ENCODE results near the gene MIEF1.

MIEF1 gene

GRCh38 chr22:39476664-39477063 is 25.4 kb upstream of the MIEF1 start:
- TF ChIP-seq GLIS3 (CRISPR knock-in tag; IDR thresholded peaks at IDR 0.05) (no peak), PATZ1 (CRISPR knock-in tag; IDR thresholded peaks at IDR 0.05; ENCODE audit: borderline replicate concordance) (no peak), ISL1 (CRISPR knock-in tag; IDR thresholded peaks at IDR 0.05) (no peak), ZFP3 (CRISPR knock-in tag; IDR thresholded peaks at IDR 0.05) (no peak), ARNTL (CRISPR knock-in tag; IDR thresholded peaks at IDR 0.05; ENCODE audit: borderline replicate concordance, low read depth) (no peak), OSR1 (CRISPR knock-in tag; IDR thresholded peaks at IDR 0.05) (no peak), BACH2 (CRISPR knock-in tag; IDR thresholded peaks at IDR 0.05; ENCODE audit: borderline replicate concordance) (no peak), SNAI2 (CRISPR knock-in tag; IDR thresholded peaks at IDR 0.05) (no peak), TCF4 (CRISPR knock-in tag; IDR thresholded peaks at IDR 0.05; ENCODE audit: borderline replicate concordance) (no peak), ZFP30 (CRISPR knock-in tag; IDR thresholded peaks at IDR 0.05) (no peak), RARB (CRISPR knock-in tag; IDR thresholded peaks at IDR 0.05) (no peak), ESRRG (CRISPR knock-in tag; IDR thresholded peaks at IDR 0.05) (no peak), POU6F1 (CRISPR knock-in tag; IDR thresholded peaks at IDR 0.05; ENCODE audit: borderline replicate concordance, low read depth) (no peak), ZNF565 (CRISPR knock-in tag; conservative IDR thresholded peaks at IDR 0.05; ENCODE audit: low read depth) (no peak), TSHZ2 (CRISPR knock-in tag; IDR thresholded peaks at IDR 0.05) (no peak), ZNF70 (CRISPR knock-in tag; IDR thresholded peaks at IDR 0.05) (no peak), CREB5 (CRISPR knock-in tag; IDR thresholded peaks at IDR 0.05; ENCODE audit: low read depth) (no peak), PPARA (CRISPR knock-in tag; IDR thresholded peaks at IDR 0.05; ENCODE audit: borderline replicate concordance) (no peak)
- ATAC-seq, result no peak

GRCh38 chr22:39477542-39477941 is 24.5 kb upstream of the MIEF1 start:
- no peak for ATAC-seq
- TF ChIP-seq POU6F1 (CRISPR knock-in tag; IDR thresholded peaks at IDR 0.05; ENCODE audit: borderline replicate concordance, low read depth) (no peak), TCF4 (CRISPR knock-in tag; IDR thresholded peaks at IDR 0.05; ENCODE audit: borderline replicate concordance) (no peak), PATZ1 (CRISPR knock-in tag; IDR thresholded peaks at IDR 0.05; ENCODE audit: borderline replicate concordance) (no peak), ZFP30 (CRISPR knock-in tag; IDR thresholded peaks at IDR 0.05) (no peak), CSDC2 (CRISPR knock-in tag; IDR thresholded peaks at IDR 0.05) (no peak), ISL1 (CRISPR knock-in tag; IDR thresholded peaks at IDR 0.05) (no peak), PPARA (CRISPR knock-in tag; IDR thresholded peaks at IDR 0.05; ENCODE audit: borderline replicate concordance) (no peak), SNAI2 (CRISPR knock-in tag; IDR thresholded peaks at IDR 0.05) (no peak), ARNTL (CRISPR knock-in tag; IDR thresholded peaks at IDR 0.05; ENCODE audit: borderline replicate concordance, low read depth) (no peak), GLIS3 (CRISPR knock-in tag; IDR thresholded peaks at IDR 0.05) (no peak), ZNF565 (CRISPR knock-in tag; conservative IDR thresholded peaks at IDR 0.05; ENCODE audit: low read depth) (no peak), ZNF8 (CRISPR knock-in tag; IDR thresholded peaks at IDR 0.05) (no peak), ZNF70 (CRISPR knock-in tag; IDR thresholded peaks at IDR 0.05) (no peak), CREB5 (CRISPR knock-in tag; IDR thresholded peaks at IDR 0.05; ENCODE audit: low read depth) (no peak), ZFP3 (CRISPR knock-in tag; IDR thresholded peaks at IDR 0.05) (no peak), BACH2 (CRISPR knock-in tag; IDR thresholded peaks at IDR 0.05; ENCODE audit: borderline replicate concordance) (no peak), ZC3H10 (CRISPR knock-in tag; IDR thresholded peaks at IDR 0.05) (no peak), TSHZ2 (CRISPR knock-in tag; IDR thresholded peaks at IDR 0.05) (no peak), RARB (CRISPR knock-in tag; IDR thresholded peaks at IDR 0.05) (no peak)

Data from SK-N-SH treated with all-trans-retinoic acid at 6 μM for 48 hours (cell line).